Neural cell (in vitro differentiated cells): Measurements from ENCODE around the gene CHCHD5.

Source experiments
- POLR2AphosphoS5 ChIP-seq: IDR thresholded peaks from 2 replicates; pipeline ENCODE4 v1.6.1; 2012
- TAF1 ChIP-seq: IDR thresholded peaks from 2 replicates; pipeline ENCODE4 v1.6.1; 2012; ENCODE audit warnings: low read depth
- TF ChIP-seq, protein P1 (sequence below): fragments of 450-650 bp; IDR thresholded peaks from 2 replicates; pipeline ENCODE4 v1.5.1; 2014; ENCODE audit warnings: antibody characterized with exemption, mild to moderate bottlenecking, moderate library complexity; ENCODE audit not compliant: poor library complexity, severe bottlenecking

DNA sequence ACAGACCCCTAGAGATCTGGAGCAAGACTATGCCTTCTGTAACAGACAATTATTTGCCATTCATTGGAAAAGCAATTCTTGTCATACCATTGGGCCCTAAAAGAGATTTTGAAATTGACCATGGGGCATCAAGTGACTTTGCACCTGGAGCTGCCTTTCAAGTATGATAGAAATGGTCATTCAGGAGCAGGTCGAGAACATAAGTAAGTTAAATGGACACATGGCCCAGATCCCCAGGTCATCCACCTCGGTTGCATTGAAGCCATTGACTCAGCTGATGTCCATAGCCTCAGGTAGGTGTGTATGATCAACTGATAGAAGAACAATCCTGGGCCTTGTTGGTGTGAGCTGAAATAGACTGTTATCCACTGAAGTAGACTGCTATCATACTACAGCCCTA lies 19.3 kb downstream of the CHCHD5 start:
- TF ChIP-seq, protein P1, sequence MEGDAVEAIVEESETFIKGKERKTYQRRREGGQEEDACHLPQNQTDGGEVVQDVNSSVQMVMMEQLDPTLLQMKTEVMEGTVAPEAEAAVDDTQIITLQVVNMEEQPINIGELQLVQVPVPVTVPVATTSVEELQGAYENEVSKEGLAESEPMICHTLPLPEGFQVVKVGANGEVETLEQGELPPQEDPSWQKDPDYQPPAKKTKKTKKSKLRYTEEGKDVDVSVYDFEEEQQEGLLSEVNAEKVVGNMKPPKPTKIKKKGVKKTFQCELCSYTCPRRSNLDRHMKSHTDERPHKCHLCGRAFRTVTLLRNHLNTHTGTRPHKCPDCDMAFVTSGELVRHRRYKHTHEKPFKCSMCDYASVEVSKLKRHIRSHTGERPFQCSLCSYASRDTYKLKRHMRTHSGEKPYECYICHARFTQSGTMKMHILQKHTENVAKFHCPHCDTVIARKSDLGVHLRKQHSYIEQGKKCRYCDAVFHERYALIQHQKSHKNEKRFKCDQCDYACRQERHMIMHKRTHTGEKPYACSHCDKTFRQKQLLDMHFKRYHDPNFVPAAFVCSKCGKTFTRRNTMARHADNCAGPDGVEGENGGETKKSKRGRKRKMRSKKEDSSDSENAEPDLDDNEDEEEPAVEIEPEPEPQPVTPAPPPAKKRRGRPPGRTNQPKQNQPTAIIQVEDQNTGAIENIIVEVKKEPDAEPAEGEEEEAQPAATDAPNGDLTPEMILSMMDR, result no peak
- TF ChIP-seq POLR2AphosphoS5 (no peak), TAF1 (no peak)
